Measurements from ENCODE around the gene DCUN1D3.

DCUN1D3 gene

GRCh38 chr16:20889625-20890275 lies 10.4 kb downstream of the DCUN1D3 start:
- DNase-seq (ENCODE audit: low read depth, low spot score), result no peak
- Histone ChIP-seq H3K36me3 (ENCODE audit: insufficient read depth, low read length) (no peaks in the 10 kb centered on the region), H3K4me3 (no peak overlapping the region), H3K9me3 (ENCODE audit: low read depth, low read length) (no peaks in the 10 kb centered on the region), H3K27ac (no peak overlapping the region), H3K9ac (ENCODE audit: insufficient read length) (no peak overlapping the region)
- TF ChIP-seq POLR2AphosphoS5 (IDR thresholded peaks at IDR 0.05; ENCODE audit: borderline replicate concordance, low read depth, low read length) (no peak), EZH2 (IDR thresholded peaks at IDR 0.05) (no peak), FOXP2 (optimal IDR thresholded peaks at IDR 0.05; ENCODE audit: control extremely low read depth, extremely low read length, insufficient read depth) (no peak)

- TF ChIP-seq FOXP2 (optimal IDR thresholded peaks at IDR 0.05; ENCODE audit: control extremely low read depth, extremely low read length, insufficient read depth), result no peak
- no peak for TF ChIP-seq POLR2AphosphoS5 (IDR thresholded peaks at IDR 0.05; ENCODE audit: borderline replicate concordance, low read depth, low read length)
- no peak for TF ChIP-seq EZH2 (IDR thresholded peaks at IDR 0.05)
- Histone ChIP-seq H3K9me3 (ENCODE audit: low read depth, low read length) (no peaks in the 10 kb centered on the region), H3K9ac (ENCODE audit: insufficient read length) (no peak overlapping the region), H3K36me3 (ENCODE audit: insufficient read depth, low read length) (no peaks in the 10 kb centered on the region), H3K27ac (no peak overlapping the region), H3K4me3 (no peak overlapping the region)
- no peak for DNase-seq (ENCODE audit: low read depth, low spot score)
These were observed 13.0 kb downstream of the DCUN1D3 start for GRCh38 chr16:20887207-20887606.

DNA sequence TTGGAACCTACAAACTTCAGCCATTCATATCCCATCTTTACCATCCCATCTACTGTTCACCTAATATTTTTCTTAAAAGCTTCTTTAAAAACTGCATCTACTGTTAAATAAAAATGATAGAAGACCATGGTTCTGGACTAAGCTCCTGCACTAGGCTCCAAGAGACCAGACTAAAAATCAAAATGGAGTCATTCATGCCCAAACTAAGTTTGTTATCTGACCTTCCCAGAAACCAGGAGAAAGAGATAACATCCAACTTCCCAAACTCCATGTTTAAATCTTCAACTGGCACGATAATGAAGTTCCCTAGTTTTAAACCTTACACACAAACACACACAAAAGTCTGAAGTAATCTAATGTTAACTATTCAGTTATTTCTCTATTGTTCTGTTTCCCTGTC lies 13.8 kb downstream of the DCUN1D3 start:
- no peak overlapping the region for H3K9ac ChIP-seq (ENCODE audit: insufficient read length)
- H3K9me3 ChIP-seq (ENCODE audit: low read depth, low read length), result no peaks in the 10 kb centered on the region
- no peak for TF ChIP-seq EZH2 (IDR thresholded peaks at IDR 0.05)
- no peak for TF ChIP-seq POLR2AphosphoS5 (IDR thresholded peaks at IDR 0.05; ENCODE audit: borderline replicate concordance, low read depth, low read length)
- TF ChIP-seq FOXP2 (optimal IDR thresholded peaks at IDR 0.05; ENCODE audit: control extremely low read depth, extremely low read length, insufficient read depth), result no peak
- no peaks in the 10 kb centered on the region for H3K36me3 ChIP-seq (ENCODE audit: insufficient read depth, low read length)
- DNase-seq (ENCODE audit: low read depth, low spot score), result no peak
- no peak overlapping the region for H3K4me3 ChIP-seq
- no peak overlapping the region for H3K27ac ChIP-seq

- no peak for DNase-seq (ENCODE audit: low read depth, low spot score)
- TF ChIP-seq POLR2AphosphoS5 (IDR thresholded peaks at IDR 0.05; ENCODE audit: borderline replicate concordance, low read depth, low read length) (no peak), EZH2 (IDR thresholded peaks at IDR 0.05) (no peak), FOXP2 (optimal IDR thresholded peaks at IDR 0.05; ENCODE audit: control extremely low read depth, extremely low read length, insufficient read depth) (no peak)
- Histone ChIP-seq H3K4me3 (no peak overlapping the region), H3K27ac (no peak overlapping the region), H3K9me3 (ENCODE audit: low read depth, low read length) (no peaks in the 10 kb centered on the region), H3K36me3 (ENCODE audit: insufficient read depth, low read length) (no peaks in the 10 kb centered on the region), H3K9ac (ENCODE audit: insufficient read length) (no peak overlapping the region)
These were observed 16.0 kb downstream of the DCUN1D3 start for GRCh38 chr16:20884240-20884556.

DNA sequence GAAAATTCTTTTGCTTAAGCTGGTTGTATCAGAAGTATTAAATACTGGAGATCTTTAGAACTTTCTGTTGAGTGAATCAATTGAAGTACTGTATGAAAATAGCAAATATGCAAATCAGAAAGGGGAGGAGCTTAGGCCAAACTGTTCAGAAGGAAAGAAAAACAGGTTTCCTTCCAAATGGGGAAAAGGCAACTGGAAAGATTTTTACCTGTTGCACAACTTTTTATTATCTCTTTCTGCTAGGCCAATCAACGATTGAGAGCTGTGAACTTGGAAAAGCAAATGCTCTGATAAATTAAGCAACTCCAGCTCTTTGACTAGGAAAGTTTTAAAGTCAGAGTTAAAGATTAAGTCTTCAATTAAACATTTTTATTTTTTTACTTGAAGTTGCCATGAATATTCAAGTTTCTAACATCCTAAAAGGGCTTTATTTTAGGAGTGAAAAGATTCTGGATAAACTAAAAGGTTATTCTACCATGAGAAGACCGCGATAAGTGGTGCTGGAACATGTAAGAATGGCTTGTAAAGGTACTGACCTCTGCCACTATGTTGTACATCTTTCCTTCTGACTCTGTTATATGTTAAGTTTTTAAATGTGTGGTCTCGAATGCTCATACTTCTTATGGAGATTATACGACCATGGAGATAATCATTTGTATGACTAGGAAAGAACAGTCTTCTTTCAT lies 16.5 kb downstream of the DCUN1D3 start:
- Histone ChIP-seq H3K9ac (ENCODE audit: insufficient read length) (no peak overlapping the region), H3K27ac (no peak overlapping the region), H3K4me3 (no peak overlapping the region), H3K36me3 (ENCODE audit: insufficient read depth, low read length) (no peaks in the 10 kb centered on the region), H3K9me3 (ENCODE audit: low read depth, low read length) (no peaks in the 10 kb centered on the region)
- DNase-seq (ENCODE audit: low read depth, low spot score), result no peak
- no peak for TF ChIP-seq POLR2AphosphoS5 (IDR thresholded peaks at IDR 0.05; ENCODE audit: borderline replicate concordance, low read depth, low read length)
- TF ChIP-seq FOXP2 (optimal IDR thresholded peaks at IDR 0.05; ENCODE audit: control extremely low read depth, extremely low read length, insufficient read depth), result no peak
- no peak for TF ChIP-seq EZH2 (IDR thresholded peaks at IDR 0.05)

DNA sequence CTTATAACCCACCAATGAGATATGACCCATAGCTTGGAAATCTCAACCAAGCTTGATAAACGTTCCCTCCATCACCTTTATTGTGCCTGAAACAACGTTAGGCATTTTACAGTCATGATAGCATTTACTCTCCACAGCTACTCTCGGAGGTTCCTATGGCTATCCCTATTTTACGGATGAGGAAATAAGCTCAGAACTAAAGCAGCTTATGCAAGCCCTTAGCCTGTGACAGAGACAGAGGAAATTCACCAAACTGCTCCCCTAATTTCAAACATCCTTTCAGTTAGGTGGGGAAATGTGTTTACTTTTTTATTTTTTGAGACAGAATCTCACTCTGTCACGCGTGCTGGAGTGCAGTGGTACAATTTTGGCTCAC lies 18.7 kb downstream of the DCUN1D3 start:
- Histone ChIP-seq H3K4me3 (no peak overlapping the region), H3K9ac (ENCODE audit: insufficient read length) (no peak overlapping the region), H3K9me3 (ENCODE audit: low read depth, low read length) (no peaks in the 10 kb centered on the region), H3K27ac (no peak overlapping the region), H3K36me3 (ENCODE audit: insufficient read depth, low read length) (no peaks in the 10 kb centered on the region)
- no peak for TF ChIP-seq FOXP2 (optimal IDR thresholded peaks at IDR 0.05; ENCODE audit: control extremely low read depth, extremely low read length, insufficient read depth)
- TF ChIP-seq EZH2 (IDR thresholded peaks at IDR 0.05), result no peak
- TF ChIP-seq POLR2AphosphoS5 (IDR thresholded peaks at IDR 0.05; ENCODE audit: borderline replicate concordance, low read depth, low read length), result no peak
- no peak for DNase-seq (ENCODE audit: low read depth, low spot score)

DNA sequence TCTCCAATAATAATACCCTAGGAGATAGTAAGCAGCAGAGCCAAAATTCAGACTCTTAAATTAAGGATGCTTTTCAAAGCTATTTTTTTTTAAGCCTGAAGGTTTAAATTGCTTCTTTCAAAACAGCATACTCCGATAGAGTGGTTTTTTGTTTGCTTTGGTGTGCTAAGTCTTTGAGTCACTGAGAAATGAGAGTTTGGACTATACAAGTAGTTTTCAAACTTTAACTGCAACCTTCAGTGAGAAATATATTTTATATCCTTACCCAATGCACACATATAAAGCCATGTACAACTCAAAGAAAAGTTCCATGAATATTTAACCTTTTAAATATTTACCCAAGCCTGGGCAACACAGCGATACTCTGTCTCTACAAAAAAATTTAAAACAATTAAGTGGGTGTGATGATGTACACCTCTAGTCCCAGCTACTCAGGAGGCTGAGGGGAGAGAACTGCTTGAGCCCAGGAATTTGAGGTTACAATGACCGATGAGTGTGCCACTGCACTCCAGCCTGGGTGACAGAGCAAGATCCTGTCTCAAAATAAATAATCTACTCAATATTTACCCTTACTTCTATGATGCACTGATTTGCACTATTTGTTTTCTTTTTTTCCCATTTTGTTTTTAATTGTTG lies 19.2 kb downstream of the DCUN1D3 start:
- Histone ChIP-seq H3K9me3 (ENCODE audit: low read depth, low read length) (no peaks in the 10 kb centered on the region), H3K36me3 (ENCODE audit: insufficient read depth, low read length) (no peaks in the 10 kb centered on the region), H3K9ac (ENCODE audit: insufficient read length) (no peak overlapping the region), H3K27ac (no peak overlapping the region), H3K4me3 (no peak overlapping the region)
- DNase-seq (ENCODE audit: low read depth, low spot score), result no peak
- TF ChIP-seq EZH2 (IDR thresholded peaks at IDR 0.05) (no peak), FOXP2 (optimal IDR thresholded peaks at IDR 0.05; ENCODE audit: control extremely low read depth, extremely low read length, insufficient read depth) (no peak), POLR2AphosphoS5 (IDR thresholded peaks at IDR 0.05; ENCODE audit: borderline replicate concordance, low read depth, low read length) (no peak)

DNA sequence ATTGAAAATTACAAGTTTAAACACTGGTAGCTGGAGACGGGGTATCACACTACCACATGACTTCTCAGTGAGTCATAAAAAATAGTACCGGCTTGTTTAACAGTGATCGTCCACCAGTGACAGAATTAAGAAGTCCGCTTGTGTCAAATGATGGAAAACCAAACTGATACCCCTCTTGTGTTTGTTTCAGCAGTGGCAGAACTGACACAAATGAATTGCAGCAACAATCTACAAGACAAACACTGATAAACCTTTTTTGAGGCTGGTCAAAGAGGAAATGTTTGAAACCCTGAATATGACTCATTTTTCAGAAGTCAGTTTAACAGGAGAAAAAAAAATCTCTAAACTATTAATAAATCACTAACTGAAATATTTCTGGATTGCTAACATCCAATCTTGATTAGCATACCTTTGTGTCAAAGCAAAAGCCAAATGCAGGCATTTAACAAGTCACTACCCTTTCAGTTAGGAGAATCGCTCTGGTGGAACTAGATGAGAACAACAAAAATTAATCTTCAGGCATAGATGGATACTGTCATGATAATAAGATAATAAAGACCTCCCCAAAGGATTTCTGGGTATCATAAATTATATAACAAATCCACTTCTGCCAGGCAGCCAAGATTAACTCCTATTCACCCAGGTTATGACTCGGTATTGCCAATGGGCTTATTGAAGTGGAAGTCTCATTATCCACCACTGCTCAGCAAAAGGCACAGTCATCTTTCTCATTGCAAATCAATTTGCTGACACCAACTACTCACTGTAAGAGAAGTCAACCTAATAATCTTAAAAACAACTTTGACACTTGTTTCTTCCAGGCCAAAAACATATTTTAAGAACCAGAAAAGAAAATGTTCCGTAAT lies 20.8 kb downstream of the DCUN1D3 start:
- Histone ChIP-seq H3K4me3 (no peak overlapping the region), H3K9me3 (ENCODE audit: low read depth, low read length) (no peaks in the 10 kb centered on the region), H3K9ac (ENCODE audit: insufficient read length) (no peak overlapping the region), H3K27ac (no peak overlapping the region), H3K36me3 (ENCODE audit: insufficient read depth, low read length) (no peaks in the 10 kb centered on the region)
- no peak for DNase-seq (ENCODE audit: low read depth, low spot score)
- TF ChIP-seq POLR2AphosphoS5 (IDR thresholded peaks at IDR 0.05; ENCODE audit: borderline replicate concordance, low read depth, low read length) (no peak), EZH2 (IDR thresholded peaks at IDR 0.05) (no peak), FOXP2 (optimal IDR thresholded peaks at IDR 0.05; ENCODE audit: control extremely low read depth, extremely low read length, insufficient read depth) (no peak)

Data from SK-N-MC (cell line).